Ishikawa (cell line): ENCODE results near the gene SMPD4.

Experiments used
- CREB1 ChIP-seq: IDR thresholded peaks from 2 replicates; pipeline ENCODE4 v1.6.1; 2012; ENCODE audit warnings: low read depth
- EP300 ChIP-seq: IDR thresholded peaks from 2 replicates; pipeline ENCODE4 v1.6.1; 2012; ENCODE audit warnings: borderline replicate concordance
- MAX ChIP-seq: IDR thresholded peaks from 2 replicates; pipeline ENCODE4 v1.6.1; 2012
- RAD21 ChIP-seq: IDR thresholded peaks from 2 replicates; pipeline ENCODE4 v1.6.1; 2012; ENCODE audit warnings: low read depth

DNA sequence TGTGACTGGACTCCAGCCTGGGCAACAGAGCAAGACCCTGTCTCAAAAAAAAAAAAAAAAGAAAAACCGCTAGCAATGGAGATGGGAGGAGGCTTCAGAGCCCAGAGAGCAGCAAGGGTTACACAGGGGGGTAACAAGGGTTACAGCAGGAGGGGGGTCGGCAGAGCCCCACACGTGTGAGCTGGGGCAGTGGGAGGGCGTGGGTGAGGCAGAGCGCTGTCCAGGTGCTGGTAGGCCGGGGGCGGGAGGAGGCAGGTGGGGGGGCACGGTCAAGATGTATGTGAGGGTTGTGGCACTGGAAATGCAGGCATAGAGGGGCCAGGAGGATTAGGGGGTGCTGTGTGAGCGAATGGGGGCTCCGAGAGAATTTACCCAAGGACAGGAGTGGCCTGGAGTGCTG, 4.0 kb upstream of the SMPD4 start:
- TF ChIP-seq MAX (no peak), RAD21 (no peak), EP300 (no peak), CREB1 (no peak)
